Activated CD8-positive, alpha-beta T cell treated with anti-CD3 and anti-CD28 coated beads for 36 hours (primary cell): Measurements from ENCODE around the gene VTCN1. TPM values are rescaled to one million over a fixed set of nuclear protein-coding genes. Genes with fewer than 3 reads are reported as not detected.
A peak's percentile ranks its signal among the peaks of the same experiment; 100 is the strongest.
"Not testable (repeated sequence)": the region's sequence is repeated elsewhere in the genome, so short reads cannot be mapped to it uniquely, and the experiment has no call there.

Experiments used
- ATAC-seq: fragments of 200-7000 bp; cut with Tn5 transposase; one replicate; pipeline ENCODE4 v1.10.0; 2021; ENCODE audit warnings: mild to moderate bottlenecking, moderate library complexity
- CTCF ChIA-PET: fragments of 350-600 bp; sonication (Branson Sonifier 250); formaldehyde crosslinking; loops from one replicate; lab custom pipeline; 2021; ENCODE audit warnings: antibody characterized with exemption; lab: Charles Lee
- POLR2A ChIA-PET: fragments of 350-600 bp; sonication (Branson Sonifier 250); formaldehyde crosslinking; loops from one replicate; lab custom pipeline; 2021; ENCODE audit warnings: antibody characterized with exemption; lab: Charles Lee
- DNase-seq: peaks from one replicate; pipeline ENCODE4 v3.0.0-alpha.2; 2020
- H3K27ac Mint-ChIP-seq: one replicate; pipeline ENCODE4 v1.8.0; 2021; ENCODE audit warnings: mild to moderate bottlenecking, mixed read lengths
- H3K27me3 Mint-ChIP-seq: one replicate; pipeline ENCODE4 v1.8.0; 2021; ENCODE audit warnings: mixed read lengths
- H3K36me3 Mint-ChIP-seq: one replicate; pipeline ENCODE4 v1.8.0; 2021; ENCODE audit warnings: low read depth, mixed read lengths
- H3K4me1 Mint-ChIP-seq: one replicate; pipeline ENCODE4 v1.8.0; 2021; ENCODE audit warnings: low read depth, mixed read lengths
- H3K4me3 Mint-ChIP-seq: one replicate; pipeline ENCODE4 v1.8.0; 2021; ENCODE audit warnings: mild to moderate bottlenecking, moderate library complexity, mixed read lengths
- H3K9me3 Mint-ChIP-seq: one replicate; pipeline ENCODE4 v1.8.0; 2021; ENCODE audit warnings: mixed read lengths
- CTCF ChIP-seq: fragments of 200-600 bp; IDR thresholded peaks from one replicate; pipeline ENCODE4 v1.8.0; 2022; ENCODE audit warnings: antibody characterized with exemption, mild to moderate bottlenecking
- intact Hi-C: fragments of 100-400 bp; cut with micrococcal nuclease; formaldehyde crosslinking; loops from one replicate; pipeline ENCODE4 v1.10.0; 2022
- total RNA-seq, 2 experiments: library from RNA; stranded (reverse); gene quantifications; one replicate each; pipeline ENCODE4 v1.2.3, GENCODE V29; 2021

The VTCN1 gene
- total RNA-seq, 2 experiments from 2014 or later = not detected

GRCh38 chr1:117121589-117122329 is 89.0 kb downstream of the VTCN1 start, which contains the start of gene TRIM45:
Gene TRIM45, minus strand, starts transcription at chr1:117121749. Its CDS starts 548 bp downstream, at chr1:117121201.
- H3K27me3 Mint-ChIP-seq = peaks cover 14% of the 10 kb centered on the region
- intact Hi-C loops = no loop called here
- no peaks in the 10 kb centered on the region for H3K4me1 Mint-ChIP-seq
- peak; percentile 54 for TF ChIP-seq CTCF
- POLR2A ChIA-PET = interaction anchor here (1.8 kb wide), 1 partner anchor 29 kb away, joined by 6 read pairs; no protein-coding TSS in a partner anchor
- ATAC-seq (peak; percentile 84), DNase-seq (peak; percentile 85)
- peak within 1 kb of the TSS; percentile 39 for H3K27ac Mint-ChIP-seq
- CTCF ChIA-PET = interaction anchor here (0.7 to 1.7 kb wide), 7 partner anchors 8 to 1746 kb away, joined by 3 to 7 read pairs (median 4); no protein-coding TSS in a partner anchor
- peak within 1 kb of the TSS; percentile 73 for H3K4me3 Mint-ChIP-seq
- H3K9me3 Mint-ChIP-seq = no peaks in the 10 kb centered on the region
- H3K36me3 Mint-ChIP-seq = no peaks in the 10 kb centered on the region

GRCh38 chr1:117120774-117121588 is 89.7 kb downstream of the VTCN1 start:
- ChIA-PET CTCF (interaction anchor here (0.9 to 6.1 kb wide), 5 partner anchors 8 to 54 kb away, joined by 3 to 41 read pairs (median 4); no protein-coding TSS in a partner anchor), POLR2A (interaction anchor here (1.0 to 1.8 kb wide), 3 partner anchors 12 to 360 kb away, joined by 3 to 4 read pairs (median 3); no protein-coding TSS in a partner anchor)
- peak overlapping the region; percentile 73 for H3K4me3 Mint-ChIP-seq
- no peak for TF ChIP-seq CTCF
- H3K27ac Mint-ChIP-seq = no peak overlapping the region
- intact Hi-C loops = no loop called here
- DNase-seq = peak; percentile 41
- peaks cover 12% of the 10 kb centered on the region for H3K27me3 Mint-ChIP-seq
- no peaks in the 10 kb centered on the region for H3K4me1 Mint-ChIP-seq
- H3K36me3 Mint-ChIP-seq = no peaks in the 10 kb centered on the region
- ATAC-seq = peak; percentile 1
- no peaks in the 10 kb centered on the region for H3K9me3 Mint-ChIP-seq

GRCh38 chr1:117119144-117119543 is 91.6 kb downstream of the VTCN1 start:
- POLR2A ChIA-PET = interaction anchor here (0.6 to 1.8 kb wide), 4 partner anchors 8 to 707 kb away, joined by 3 to 4 read pairs (median 4); no protein-coding TSS in a partner anchor

GRCh38 chr1:117118137-117118536 is 92.6 kb downstream of the VTCN1 start:
- intact Hi-C loops = no loop called here
- H3K36me3 Mint-ChIP-seq = no peaks in the 10 kb centered on the region
- peaks cover 11% of the 10 kb centered on the region for H3K27me3 Mint-ChIP-seq
- DNase-seq (no peak), ATAC-seq (no peak)
- POLR2A ChIA-PET = no interaction called here
- CTCF ChIA-PET = interaction anchor here (6.1 kb wide), 1 partner anchor 11 kb away, joined by 41 read pairs; no protein-coding TSS in a partner anchor
- H3K4me1 Mint-ChIP-seq = no peaks in the 10 kb centered on the region
- H3K4me3 Mint-ChIP-seq = no peak overlapping the region
- no peak overlapping the region for H3K27ac Mint-ChIP-seq
- TF ChIP-seq CTCF = no peak
- H3K9me3 Mint-ChIP-seq = no peaks in the 10 kb centered on the region

More at GRCh38 chr1:117119144-117119543, 91.6 kb downstream of the VTCN1 start:
- H3K9me3 Mint-ChIP-seq, H3K36me3 Mint-ChIP-seq, H3K4me1 Mint-ChIP-seq, H3K27ac Mint-ChIP-seq, H3K4me3 Mint-ChIP-seq, DNase-seq, ATAC-seq, intact Hi-C loops: not testable (repeated sequence)
- H3K27me3 Mint-ChIP-seq = peaks cover 12% of the 10 kb centered on the region
- CTCF ChIA-PET = interaction anchor here (1.4 to 6.1 kb wide), 3 partner anchors 10 to 52 kb away, joined by 4 to 41 read pairs (median 9); no protein-coding TSS in a partner anchor

GRCh38 chr1:117117697-117118096 is 93.0 kb downstream of the VTCN1 start:
- H3K27ac Mint-ChIP-seq = no peak overlapping the region
- H3K9me3 Mint-ChIP-seq = no peaks in the 10 kb centered on the region
- ATAC-seq = no peak
- no peaks in the 10 kb centered on the region for H3K4me1 Mint-ChIP-seq
- peaks cover 9% of the 10 kb centered on the region for H3K27me3 Mint-ChIP-seq
- no peak for TF ChIP-seq CTCF
- no peak overlapping the region for H3K4me3 Mint-ChIP-seq
- POLR2A ChIA-PET = no interaction called here
- CTCF ChIA-PET = interaction anchor here (6.1 kb wide), 1 partner anchor 11 kb away, joined by 41 read pairs; no protein-coding TSS in a partner anchor
- intact Hi-C loops = no loop called here
- no peak for DNase-seq
- H3K36me3 Mint-ChIP-seq = no peaks in the 10 kb centered on the region
